DND-41 (cell line): ENCODE results near the gene TPPP3.

Experiments
- ATAC-seq: fragments of 200-7000 bp; cut with Tn5 transposase; 3 replicates; pipeline ENCODE4 v1.9.1; 2021; ENCODE audit warnings: low read depth; ENCODE audit not compliant: insufficient read depth
- DNase-seq: peaks from one replicate; pipeline ENCODE4 v3.0.0-alpha.2; 2020
- H2AFZ ChIP-seq: 2 replicates; pipeline ENCODE4 v1.6.0; 2012; ENCODE audit warnings: low read depth, low read length
- H3K27ac ChIP-seq: 2 replicates; pipeline ENCODE4 v1.5.1; 2012; ENCODE audit warnings: low read length, inconsistent platforms
- H3K27me3 ChIP-seq: fragments of 200-600 bp; sonication (generic); 2 replicates; pipeline ENCODE4 v1.6.0; 2012; ENCODE audit warnings: low read length, mild to moderate bottlenecking, inconsistent platforms; ENCODE audit not compliant: insufficient read depth, poor library complexity
- H3K36me3 ChIP-seq: 2 replicates; pipeline ENCODE4 v1.5.1; 2012; ENCODE audit warnings: low read length, inconsistent platforms; ENCODE audit not compliant: insufficient read depth
- H3K4me1 ChIP-seq: 2 replicates; pipeline ENCODE4 v1.5.1; 2012; ENCODE audit warnings: mild to moderate bottlenecking, low read length; ENCODE audit not compliant: insufficient read depth
- H3K4me2 ChIP-seq: 2 replicates; pipeline ENCODE4 v1.6.0; 2012; ENCODE audit warnings: mild to moderate bottlenecking, moderate library complexity, low read length, inconsistent platforms; ENCODE audit not compliant: insufficient read depth
- H3K4me3 ChIP-seq, 2 experiments: fragments of 200-600 bp in 1 of 2; shearing (Covaris generic) in 1 of 2; 2 replicates each; pipeline ENCODE4 v1.5.1; 2012 to 2016; ENCODE audit warnings: inconsistent platforms in 2 of 2, low read length in 2 of 2, mild to moderate bottlenecking in 2 of 2, low read depth in 1 of 2, moderate library complexity in 1 of 2
- H3K79me2 ChIP-seq: 2 replicates; pipeline ENCODE4 v1.6.0; 2012; ENCODE audit warnings: low read length, inconsistent platforms; ENCODE audit not compliant: insufficient read depth
- H3K9ac ChIP-seq: 2 replicates; pipeline ENCODE4 v1.6.0; 2012; ENCODE audit warnings: low read depth, mild to moderate bottlenecking, inconsistent platforms, low read length, moderate library complexity
- H3K9me3 ChIP-seq: 2 replicates; pipeline ENCODE4 v1.5.1; 2012; ENCODE audit warnings: low read length, moderate library complexity, mild to moderate bottlenecking, inconsistent platforms; ENCODE audit not compliant: insufficient read depth, severe bottlenecking
- H4K20me1 ChIP-seq: 2 replicates; pipeline ENCODE4 v1.6.0; 2012; ENCODE audit warnings: low read length; ENCODE audit not compliant: insufficient read depth
- CTCF ChIP-seq: IDR thresholded peaks from 2 replicates; pipeline ENCODE4 v1.5.1; 2012; ENCODE audit warnings: borderline replicate concordance, low read length, moderate library complexity, mild to moderate bottlenecking; ENCODE audit not compliant: poor library complexity, severe bottlenecking; ENCODE audit errors: extremely low read depth
- EZH2 ChIP-seq: IDR thresholded peaks from 3 replicates; pipeline ENCODE4 v1.6.1; 2012; ENCODE audit warnings: borderline replicate concordance, low read depth, mild to moderate bottlenecking, moderate library complexity, low read length, inconsistent platforms; ENCODE audit not compliant: severe bottlenecking

Gene TPPP3

GRCh38 chr16:67425061-67425460 lies 31.8 kb upstream of the TPPP3 start:
- Histone ChIP-seq H3K36me3 (no peaks in the 10 kb centered on the region), H3K4me2 (no peak overlapping the region), H2AFZ (no peak overlapping the region), H3K9ac (no peak overlapping the region), H3K9me3 (no peaks in the 10 kb centered on the region), H3K79me2 (no peaks in the 10 kb centered on the region), H3K27me3 (peaks cover 23% of the 10 kb centered on the region), H3K4me1 (no peaks in the 10 kb centered on the region), H4K20me1 (peaks cover 14% of the 10 kb centered on the region), H3K4me3 (no peak overlapping the region), H3K27ac (no peak overlapping the region)
- no peak for DNase-seq
- TF ChIP-seq CTCF = no peak
- TF ChIP-seq EZH2 = no peak
- ATAC-seq = no peak

- Histone ChIP-seq H3K9me3 (no peaks in the 10 kb centered on the region), H2AFZ (no peak overlapping the region), H3K27ac (no peak overlapping the region)
Observed at GRCh38 chr16:67424261-67424615, 30.9 kb upstream of the TPPP3 start.

GRCh38 chr16:67423611-67424260 lies 30.4 kb upstream of the TPPP3 start:
- Histone ChIP-seq H3K27me3 (peaks cover 10% of the 10 kb centered on the region), H3K36me3 (no peaks in the 10 kb centered on the region), H3K9ac (no peak overlapping the region), H3K4me3 (no peak overlapping the region), H3K27ac (no peak overlapping the region), H3K79me2 (no peaks in the 10 kb centered on the region), H3K4me2 (no peak overlapping the region), H3K9me3 (no peaks in the 10 kb centered on the region), H4K20me1 (peaks cover 11% of the 10 kb centered on the region), H2AFZ (no peak overlapping the region), H3K4me1 (no peaks in the 10 kb centered on the region)
- TF ChIP-seq EZH2 (no peak), CTCF (no peak)
- ATAC-seq (no peak), DNase-seq (no peak)

More at GRCh38 chr16:67424261-67424615, 30.9 kb upstream of the TPPP3 start:
- H3K4me3 ChIP-seq = no peak overlapping the region
- no peak for ATAC-seq
- peaks cover 16% of the 10 kb centered on the region for H3K27me3 ChIP-seq
- no peaks in the 10 kb centered on the region for H3K79me2 ChIP-seq
- H3K4me1 ChIP-seq = no peaks in the 10 kb centered on the region
- DNase-seq = no peak
- TF ChIP-seq EZH2 (no peak), CTCF (no peak)
- H3K4me2 ChIP-seq = no peak overlapping the region
- H4K20me1 ChIP-seq = peaks cover 14% of the 10 kb centered on the region
- H3K36me3 ChIP-seq = no peaks in the 10 kb centered on the region
- H3K9ac ChIP-seq = no peak overlapping the region

GRCh38 chr16:67423015-67423414 lies 29.7 kb upstream of the TPPP3 start:
- Histone ChIP-seq H3K4me3 (no peak overlapping the region), H3K4me2 (no peak overlapping the region), H4K20me1 (peaks cover 3% of the 10 kb centered on the region; the same call in 1 of the 2 replicates), H3K27ac (no peak overlapping the region), H3K36me3 (no peaks in the 10 kb centered on the region), H3K9ac (no peak overlapping the region), H3K79me2 (no peaks in the 10 kb centered on the region), H2AFZ (no peak overlapping the region), H3K27me3 (peaks cover 3% of the 10 kb centered on the region), H3K4me1 (no peaks in the 10 kb centered on the region), H3K9me3 (no peaks in the 10 kb centered on the region)
- ATAC-seq (no peak), DNase-seq (no peak)
- TF ChIP-seq EZH2 (no peak), CTCF (no peak)
